Activated naive CD4-positive, alpha-beta T cell treated with anti-CD3 and anti-CD28 coated beads for 36 hours (primary cell): Measurements from ENCODE around the gene GRIN2C. TPM values are rescaled to one million over a fixed set of nuclear protein-coding genes. Genes with fewer than 3 reads are reported as not detected.
A peak's percentile ranks its signal among the peaks of the same experiment; 100 is the strongest.

Experiments used
- CTCF ChIA-PET: fragments of 350-600 bp; sonication (Branson Sonifier 250); formaldehyde crosslinking; loops from one replicate; lab custom pipeline; 2021; ENCODE audit warnings: antibody characterized with exemption; lab: Charles Lee
- DNase-seq: peaks from one replicate; pipeline ENCODE4 v3.0.0-alpha.2; 2020
- H3K27ac Mint-ChIP-seq: one replicate; pipeline ENCODE4 v1.8.0; 2021; ENCODE audit warnings: mild to moderate bottlenecking, mixed read lengths
- H3K27me3 Mint-ChIP-seq: one replicate; pipeline ENCODE4 v1.8.0; 2021; ENCODE audit warnings: low read depth, mixed read lengths
- H3K36me3 Mint-ChIP-seq: one replicate; pipeline ENCODE4 v1.8.0; 2021; ENCODE audit warnings: low read depth, mixed read lengths
- H3K4me1 Mint-ChIP-seq: one replicate; pipeline ENCODE4 v1.8.0; 2021; ENCODE audit warnings: low read depth, mixed read lengths
- H3K4me3 Mint-ChIP-seq: one replicate; pipeline ENCODE4 v1.8.0; 2021; ENCODE audit warnings: mild to moderate bottlenecking, moderate library complexity, mixed read lengths
- H3K9me3 Mint-ChIP-seq: one replicate; pipeline ENCODE4 v1.8.0; 2021; ENCODE audit warnings: mixed read lengths
- intact Hi-C: fragments of 100-400 bp; cut with micrococcal nuclease; formaldehyde crosslinking; loops from one replicate; pipeline ENCODE4 v1.15.1; 2023
- total RNA-seq, 2 experiments: library from RNA; stranded (reverse); gene quantifications; one replicate each; pipeline ENCODE4 v1.2.3, GENCODE V29; 2021

GRIN2C gene
- total RNA-seq, 2 experiments from 2014 or later = 0.07 TPM; not detected in 1

- CTCF ChIA-PET = interaction anchor here (1.2 to 5.8 kb wide), 2 partner anchors 77 to 89 kb away, joined by 4 to 27 read pairs; no protein-coding TSS in a partner anchor
- no peak for DNase-seq
- Mint-ChIP-seq H3K4me1 (peaks cover 16% of the 10 kb centered on the region), H3K27ac (no peak overlapping the region), H3K9me3 (no peaks in the 10 kb centered on the region), H3K27me3 (no peaks in the 10 kb centered on the region), H3K4me3 (no peak overlapping the region), H3K36me3 (peaks cover 14% of the 10 kb centered on the region)
- intact Hi-C loops = no loop called here
These were observed 9.2 kb upstream of the GRIN2C start for GRCh38 chr17:74868908-74869255.

- Mint-ChIP-seq H3K4me1 (peaks cover 16% of the 10 kb centered on the region), H3K4me3 (no peak overlapping the region), H3K36me3 (peaks cover 18% of the 10 kb centered on the region), H3K9me3 (no peaks in the 10 kb centered on the region), H3K27me3 (peaks cover 1% of the 10 kb centered on the region), H3K27ac (no peak overlapping the region)
- intact Hi-C loops = no loop called here
- no peak for DNase-seq
- CTCF ChIA-PET = interaction anchor here (0.6 to 5.8 kb wide), 3 partner anchors 50 to 90 kb away, joined by 4 to 27 read pairs (median 5); no protein-coding TSS in a partner anchor
These were observed 8.7 kb upstream of the GRIN2C start for GRCh38 chr17:74868251-74868907.

GRCh38 chr17:74866198-74866835, 6.6 kb upstream of the GRIN2C start:
- intact Hi-C loops = no loop called here
- no peaks in the 10 kb centered on the region for H3K9me3 Mint-ChIP-seq
- no peak for DNase-seq
- peaks cover 12% of the 10 kb centered on the region for H3K4me1 Mint-ChIP-seq
- H3K27ac Mint-ChIP-seq = no peak overlapping the region
- no peak overlapping the region for H3K4me3 Mint-ChIP-seq
- CTCF ChIA-PET = interaction anchor here (1.0 to 10.0 kb wide), 14 partner anchors 7 to 130 kb away, joined by 3 to 165 read pairs (median 8); partner anchors contain the start of gene FDXR
- H3K36me3 Mint-ChIP-seq = peaks cover 12% of the 10 kb centered on the region
- H3K27me3 Mint-ChIP-seq = peaks cover 8% of the 10 kb centered on the region

- H3K4me3 Mint-ChIP-seq = no peak overlapping the region
- H3K36me3 Mint-ChIP-seq = peaks cover 9% of the 10 kb centered on the region
- intact Hi-C loops = loop anchor here (1.0 to 2.0 kb wide), 3 partner anchors 22 to 209 kb away; no protein-coding TSS in a partner anchor
- no peak overlapping the region for H3K27ac Mint-ChIP-seq
- H3K4me1 Mint-ChIP-seq = peaks cover 12% of the 10 kb centered on the region
- CTCF ChIA-PET = interaction anchor here (0.6 to 10.0 kb wide), 23 partner anchors 8 to 208 kb away, joined by 3 to 165 read pairs (median 4); partner anchors contain the start of gene FDXR
- peaks cover 13% of the 10 kb centered on the region for H3K27me3 Mint-ChIP-seq
- no peak for DNase-seq
- H3K9me3 Mint-ChIP-seq = no peaks in the 10 kb centered on the region
These were observed 6.0 kb upstream of the GRIN2C start for GRCh38 chr17:74865504-74866197.

GRCh38 chr17:74864866-74865395, 5.2 kb upstream of the GRIN2C start:
- Mint-ChIP-seq H3K27me3 (peaks cover 18% of the 10 kb centered on the region), H3K4me3 (no peak overlapping the region), H3K4me1 (peaks cover 15% of the 10 kb centered on the region), H3K36me3 (peaks cover 7% of the 10 kb centered on the region), H3K9me3 (no peaks in the 10 kb centered on the region), H3K27ac (no peak overlapping the region)
- intact Hi-C loops = loop anchor here (1.0 to 2.0 kb wide), 3 partner anchors 22 to 208 kb away; no protein-coding TSS in a partner anchor
- CTCF ChIA-PET = interaction anchor here (0.6 to 10.0 kb wide), 23 partner anchors 8 to 207 kb away, joined by 3 to 165 read pairs (median 4); partner anchors contain the start of gene FDXR
- peak; percentile 78 for DNase-seq

GRCh38 chr17:74864297-74864865, 4.7 kb upstream of the GRIN2C start:
- peaks cover 7% of the 10 kb centered on the region for H3K36me3 Mint-ChIP-seq

GRCh38 chr17:74863420-74864296, 4.0 kb upstream of the GRIN2C start:
- CTCF ChIA-PET = interaction anchor here (1.0 to 10.0 kb wide), 13 partner anchors 8 to 206 kb away, joined by 3 to 165 read pairs (median 5); partner anchors contain the start of genes FDXR and RAB37
- Mint-ChIP-seq H3K27me3 (peaks cover 25% of the 10 kb centered on the region), H3K36me3 (peaks cover 7% of the 10 kb centered on the region), H3K27ac (no peak overlapping the region), H3K4me3 (no peak overlapping the region), H3K4me1 (peaks cover 16% of the 10 kb centered on the region), H3K9me3 (no peaks in the 10 kb centered on the region)
- intact Hi-C loops = loop anchor here (2.0 kb wide), 1 partner anchor 207 kb away; no protein-coding TSS in a partner anchor
- DNase-seq = no peak

More at GRCh38 chr17:74864297-74864865, 4.7 kb upstream of the GRIN2C start:
- Mint-ChIP-seq H3K4me3 (no peak overlapping the region), H3K9me3 (no peaks in the 10 kb centered on the region), H3K27ac (no peak overlapping the region), H3K27me3 (peaks cover 18% of the 10 kb centered on the region), H3K4me1 (peaks cover 15% of the 10 kb centered on the region)
- no peak for DNase-seq
- intact Hi-C loops = loop anchor here (2.0 kb wide), 1 partner anchor 208 kb away; no protein-coding TSS in a partner anchor
- CTCF ChIA-PET = interaction anchor here (0.9 to 10.0 kb wide), 12 partner anchors 8 to 127 kb away, joined by 3 to 165 read pairs (median 4); partner anchors contain the start of genes FDXR and RAB37

GRCh38 chr17:74862919-74863318, 3.2 kb upstream of the GRIN2C start:
- intact Hi-C loops = loop anchor here (1.0 kb wide), 1 partner anchor 119 kb away; no protein-coding TSS in a partner anchor
- Mint-ChIP-seq H3K9me3 (no peaks in the 10 kb centered on the region), H3K36me3 (peaks cover 7% of the 10 kb centered on the region), H3K4me1 (peaks cover 15% of the 10 kb centered on the region), H3K4me3 (no peak overlapping the region), H3K27me3 (peaks cover 28% of the 10 kb centered on the region), H3K27ac (no peak overlapping the region)
- DNase-seq = no peak
- CTCF ChIA-PET = interaction anchor here (0.6 to 10.0 kb wide), 19 partner anchors 8 to 795 kb away, joined by 3 to 165 read pairs (median 5); partner anchors contain the start of genes FDXR, NAT9 and RAB37

- intact Hi-C loops = loop anchor here (1.0 kb wide), 1 partner anchor 118 kb away; no protein-coding TSS in a partner anchor
- H3K9me3 Mint-ChIP-seq = no peaks in the 10 kb centered on the region
- peak overlapping the region; percentile 15 for H3K4me3 Mint-ChIP-seq
- H3K27ac Mint-ChIP-seq = peak overlapping the region; percentile 24
- H3K36me3 Mint-ChIP-seq = peaks cover 7% of the 10 kb centered on the region
- peaks cover 33% of the 10 kb centered on the region for H3K27me3 Mint-ChIP-seq
- H3K4me1 Mint-ChIP-seq = peaks cover 15% of the 10 kb centered on the region
- CTCF ChIA-PET = interaction anchor here (0.6 to 10.0 kb wide), 25 partner anchors 8 to 796 kb away, joined by 3 to 165 read pairs (median 4); partner anchors contain the start of genes FDXR, NAT9 and RAB37
- peak; percentile 78 for DNase-seq
These were observed 2.6 kb upstream of the GRIN2C start for GRCh38 chr17:74862108-74862901.

GRCh38 chr17:74861662-74862107, 2.0 kb upstream of the GRIN2C start:
- peaks cover 7% of the 10 kb centered on the region for H3K36me3 Mint-ChIP-seq
- no peak for DNase-seq
- peaks cover 40% of the 10 kb centered on the region for H3K27me3 Mint-ChIP-seq
- no peaks in the 10 kb centered on the region for H3K9me3 Mint-ChIP-seq
- H3K4me3 Mint-ChIP-seq = no peak overlapping the region
- CTCF ChIA-PET = interaction anchor here (0.6 to 10.0 kb wide), 19 partner anchors 9 to 797 kb away, joined by 3 to 165 read pairs (median 4); partner anchors contain the start of genes FDXR and RAB37
- H3K4me1 Mint-ChIP-seq = peaks cover 15% of the 10 kb centered on the region
- H3K27ac Mint-ChIP-seq = peak overlapping the region; percentile 24
- intact Hi-C loops = loop anchor here (1.0 kb wide), 1 partner anchor 117 kb away; no protein-coding TSS in a partner anchor
